ENCODE data around the gene GASK1B. TPM values are rescaled to one million over a fixed set of nuclear protein-coding genes. Genes with fewer than 3 reads are reported as not detected.
A peak's percentile ranks its signal among the peaks of the same experiment; 100 is the strongest.

Gene GASK1B
- total and polyA plus RNA-seq, 2 of the 4 experiments (the other 2 are of a cell fraction) = 4.1 to 5.4 TPM

DNA sequence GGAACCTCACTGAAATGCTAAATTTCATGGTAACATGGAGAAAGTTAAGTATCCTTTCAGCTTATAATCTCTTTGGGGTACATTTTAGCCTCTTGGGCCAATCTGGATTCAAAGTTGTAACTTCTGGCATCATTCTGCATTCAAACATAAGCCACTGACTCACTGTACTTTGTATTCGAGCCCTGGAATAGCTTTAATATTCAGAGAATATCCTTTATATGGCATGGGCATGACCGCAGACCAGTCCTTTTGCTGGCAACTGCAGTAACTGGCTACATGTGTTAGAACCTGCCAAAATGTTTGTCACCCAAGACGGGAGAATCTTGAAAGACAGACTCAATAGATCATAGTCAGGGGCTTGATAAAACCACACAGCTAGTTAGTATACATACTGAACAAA, 3.3 kb downstream of the GASK1B start:
- no peaks in the 10 kb centered on the region for H3K79me1 ChIP-seq (ENCODE audit: low read depth in 1 of 2, low read length in 2 of 2)
- H3K18ac ChIP-seq (ENCODE audit: low read depth, low read length) = peak overlapping the region; percentile 74; the same call in 1 of the 2 replicates
- H2BK15ac ChIP-seq (ENCODE audit: low read depth, low read length) = no peak overlapping the region
- ChIA-PET POLR2A (ENCODE audit: unreplicated experiment) (no interaction called here), CTCF (no interaction called here)
- H4K5ac ChIP-seq (ENCODE audit: low read depth, low read length) = peak overlapping the region; percentile 67; the same call in 1 of the 2 replicates
- WGBS, 2 experiments (ENCODE audit: extremely low coverage in 2 of 2, insufficient read length in 1 of 2) = no CpG with 5 or more reads among the region's 3 CpGs
- no peaks in the 10 kb centered on the region for H3K9me3 ChIP-seq (ENCODE audit: control insufficient read depth, insufficient read depth, low read length)
- no peak overlapping the region for H4K8ac ChIP-seq (ENCODE audit: low read depth in 2 of 2, low read length in 2 of 2)
- no peak overlapping the region for H3K27ac ChIP-seq (ENCODE audit: insufficient read depth, low read length)
- H4K91ac ChIP-seq (ENCODE audit: insufficient read depth, low read depth, low read length) = no peak overlapping the region
- peak overlapping the region; percentile 37 for H3K4me3 ChIP-seq (ENCODE audit: insufficient read depth, low read depth, low read length)
- no peaks in the 10 kb centered on the region for H4K20me1 ChIP-seq (ENCODE audit: insufficient read depth, low read length)
- peaks cover 7% of the 10 kb centered on the region; the same call in 1 of the 2 replicates for H3K36me3 ChIP-seq (ENCODE audit: control insufficient read depth, insufficient read depth, low read length)
- H3K56ac ChIP-seq (ENCODE audit: extremely low read depth, insufficient read depth, low read length) = no peak overlapping the region
- no peak for ATAC-seq (ENCODE audit: low read depth)
- in situ Hi-C loops (cut with MboI; ENCODE audit: low sequenced_read_pairs) = loop anchor here (5.0 kb wide), 1 partner anchor 177 kb away; no protein-coding TSS in a partner anchor
- H3K27me3 ChIP-seq (ENCODE audit: control insufficient read depth, insufficient read depth, low read length) = no peaks in the 10 kb centered on the region
- DNase-seq = no peak
- dilution Hi-C loops (cut with HindIII; ENCODE audit: low sequenced_read_pairs, unreplicated experiment) = no loop called here
- peaks cover 15% of the 10 kb centered on the region for H3K4me1 ChIP-seq (ENCODE audit: control insufficient read depth, insufficient read depth, low read length)
- H3K4me2 ChIP-seq (ENCODE audit: low read depth, low read length) = peak overlapping the region; percentile 95
- H2AK5ac ChIP-seq (ENCODE audit: low read depth, low read length) = no peak overlapping the region
- H2BK20ac ChIP-seq (ENCODE audit: low read depth, low read length) = no peak overlapping the region
- H2BK5ac ChIP-seq (ENCODE audit: low read depth, low read length, poor library complexity, severe bottlenecking) = no peak overlapping the region
- TF ChIP-seq MAZ (IDR thresholded peaks at IDR 0.05; ENCODE audit: borderline replicate concordance, low read depth, low read length) (no peak), CEBPB (IDR thresholded peaks at IDR 0.05; ENCODE audit: low read depth, low read length) (no peak), RCOR1 (IDR thresholded peaks at IDR 0.05; ENCODE audit: insufficient replicate concordance, low read length) (no peak), MAFK (IDR thresholded peaks at IDR 0.05; ENCODE audit: low read depth, low read length) (no peak), NFE2L2 (IDR thresholded peaks at IDR 0.05; ENCODE audit: low read depth, low read length) (no peak)
- TF ChIP-seq, protein P1, sequence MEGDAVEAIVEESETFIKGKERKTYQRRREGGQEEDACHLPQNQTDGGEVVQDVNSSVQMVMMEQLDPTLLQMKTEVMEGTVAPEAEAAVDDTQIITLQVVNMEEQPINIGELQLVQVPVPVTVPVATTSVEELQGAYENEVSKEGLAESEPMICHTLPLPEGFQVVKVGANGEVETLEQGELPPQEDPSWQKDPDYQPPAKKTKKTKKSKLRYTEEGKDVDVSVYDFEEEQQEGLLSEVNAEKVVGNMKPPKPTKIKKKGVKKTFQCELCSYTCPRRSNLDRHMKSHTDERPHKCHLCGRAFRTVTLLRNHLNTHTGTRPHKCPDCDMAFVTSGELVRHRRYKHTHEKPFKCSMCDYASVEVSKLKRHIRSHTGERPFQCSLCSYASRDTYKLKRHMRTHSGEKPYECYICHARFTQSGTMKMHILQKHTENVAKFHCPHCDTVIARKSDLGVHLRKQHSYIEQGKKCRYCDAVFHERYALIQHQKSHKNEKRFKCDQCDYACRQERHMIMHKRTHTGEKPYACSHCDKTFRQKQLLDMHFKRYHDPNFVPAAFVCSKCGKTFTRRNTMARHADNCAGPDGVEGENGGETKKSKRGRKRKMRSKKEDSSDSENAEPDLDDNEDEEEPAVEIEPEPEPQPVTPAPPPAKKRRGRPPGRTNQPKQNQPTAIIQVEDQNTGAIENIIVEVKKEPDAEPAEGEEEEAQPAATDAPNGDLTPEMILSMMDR (conservative IDR thresholded peaks at IDR 0.05; ENCODE audit: low read depth, low read length) = no peak
- TF ChIP-seq, protein P2, sequence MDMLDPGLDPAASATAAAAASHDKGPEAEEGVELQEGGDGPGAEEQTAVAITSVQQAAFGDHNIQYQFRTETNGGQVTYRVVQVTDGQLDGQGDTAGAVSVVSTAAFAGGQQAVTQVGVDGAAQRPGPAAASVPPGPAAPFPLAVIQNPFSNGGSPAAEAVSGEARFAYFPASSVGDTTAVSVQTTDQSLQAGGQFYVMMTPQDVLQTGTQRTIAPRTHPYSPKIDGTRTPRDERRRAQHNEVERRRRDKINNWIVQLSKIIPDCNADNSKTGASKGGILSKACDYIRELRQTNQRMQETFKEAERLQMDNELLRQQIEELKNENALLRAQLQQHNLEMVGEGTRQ (IDR thresholded peaks at IDR 0.05; ENCODE audit: low read depth, low read length) = no peak
- BruUV-seq (replicated peaks) = no TSS peak
- no peaks in the 10 kb centered on the region for H3K9me1 ChIP-seq (ENCODE audit: insufficient read depth, low read length)
- intact Hi-C loops (cut with micrococcal nuclease) = no loop called here
- no peak overlapping the region for H3K4ac ChIP-seq (ENCODE audit: low read depth, low read length)
- H3K9ac ChIP-seq (ENCODE audit: low read depth, low read length) = no peak overlapping the region
- H3K23ac ChIP-seq (ENCODE audit: low read depth, low read length) = no peak overlapping the region
- no peak overlapping the region for H2AK9ac ChIP-seq (replicated peaks; ENCODE audit: low read depth, low read length, poor library complexity)
- no peak overlapping the region for H2AFZ ChIP-seq (replicated peaks; ENCODE audit: low read length, poor library complexity)
- no peak overlapping the region for H3K14ac ChIP-seq (replicated peaks; ENCODE audit: low read depth, low read length)
- no peak overlapping the region for H2BK120ac ChIP-seq (ENCODE audit: low read depth, low read length)
